B cell (primary cell): ENCODE results near the gene KRTAP10-7.

Source experiments
- CTCF ChIP-seq: fragments of 200-600 bp; IDR thresholded peaks from one replicate; pipeline ENCODE4 v1.8.0; 2022; ENCODE audit warnings: antibody characterized with exemption, mild to moderate bottlenecking
- EZH2 ChIP-seq: IDR thresholded peaks from 2 replicates; pipeline ENCODE4 v1.6.1; 2012; ENCODE audit warnings: borderline replicate concordance, low read depth, mild to moderate bottlenecking, moderate library complexity, low read length; ENCODE audit not compliant: insufficient read depth, poor library complexity, severe bottlenecking

- TF ChIP-seq CTCF (no peak), EZH2 (no peak)
Observed at GRCh38 chr21:44603109-44603875, 2.9 kb downstream of the KRTAP10-7 start.
